Germinal center (tissue), 1 donor: ENCODE measurements around the gene GSS.

Experiments
- DNase-seq: peaks from one replicate; pipeline ENCODE4 v3.0.0; 2012; ENCODE audit warnings: mixed read lengths, low spot score

The GSS gene

GRCh38 chr20:34993941-34994508 lies 38.4 kb upstream of the GSS start:
- no peak for DNase-seq

- DNase-seq = no peak
Observed at GRCh38 chr20:34992751-34993417, 37.3 kb upstream of the GSS start.

DNA sequence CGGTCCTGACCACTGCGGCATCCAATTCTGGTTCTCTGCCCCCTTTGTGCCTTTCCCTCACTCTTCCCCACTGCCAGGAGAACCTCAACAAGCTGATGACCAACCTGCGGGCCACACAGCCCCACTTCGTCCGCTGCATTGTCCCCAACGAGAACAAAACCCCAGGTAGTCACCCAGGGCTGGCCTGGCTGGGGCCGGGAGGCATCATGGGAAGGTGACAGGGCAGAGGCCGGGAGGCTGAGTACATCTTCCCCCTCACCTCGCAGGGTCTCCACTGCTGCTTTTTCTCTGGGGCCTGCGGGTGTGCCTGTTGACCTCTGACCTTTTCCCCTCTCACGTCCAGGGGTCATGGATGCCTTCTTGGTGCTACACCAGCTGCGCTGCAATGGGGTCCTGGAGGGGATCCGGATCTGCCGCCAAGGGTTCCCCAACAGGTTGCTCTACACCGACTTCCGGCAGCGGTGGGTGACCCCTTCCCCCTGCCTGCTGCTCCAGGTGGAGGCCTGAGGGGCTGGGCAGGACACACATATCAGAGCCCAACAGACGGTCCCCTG lies 35.1 kb upstream of the GSS start:
- no peak for DNase-seq

DNA sequence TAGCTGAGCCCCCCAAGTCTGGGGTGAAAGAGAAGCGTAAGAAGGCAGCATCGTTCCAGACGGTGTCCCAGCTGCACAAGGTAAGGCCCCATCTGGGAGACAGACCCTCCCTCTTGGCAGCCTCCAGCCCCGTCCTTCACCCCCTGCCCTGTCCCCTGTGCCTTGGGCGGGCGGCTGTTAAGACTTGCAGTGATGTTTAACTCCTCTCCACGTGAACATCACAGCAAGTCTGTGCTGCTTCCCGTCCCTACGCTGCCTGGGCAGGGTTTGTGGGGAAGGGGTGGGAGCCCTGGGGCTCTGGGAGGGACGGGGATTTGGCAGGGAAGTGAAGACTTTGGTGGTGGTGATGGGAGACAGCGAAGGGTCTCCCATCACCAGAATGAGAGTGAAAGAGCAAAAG lies 34.6 kb upstream of the GSS start:
- DNase-seq = no peak

- no peak for DNase-seq
Observed at GRCh38 chr20:34989670-34990069, 34.1 kb upstream of the GSS start.

GRCh38 chr20:34989118-34989517 lies 33.5 kb upstream of the GSS start:
- DNase-seq = no peak

DNA sequence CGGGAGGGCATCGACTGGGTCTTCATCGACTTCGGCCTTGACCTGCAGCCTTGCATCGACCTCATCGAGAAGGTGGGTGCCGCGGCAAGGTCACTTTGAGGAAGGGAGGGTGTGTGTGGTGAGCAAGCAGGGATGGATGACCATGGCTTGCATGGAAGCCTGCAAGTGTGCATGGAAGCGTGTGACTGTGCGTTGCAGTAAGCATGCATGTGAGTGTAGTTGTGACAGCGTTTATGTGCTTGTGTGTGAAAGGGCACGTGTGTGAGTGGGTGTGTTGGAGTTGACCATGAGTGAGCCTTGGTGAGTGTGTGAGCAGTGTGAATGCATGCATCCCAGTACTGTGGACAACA lies 32.6 kb upstream of the GSS start:
- DNase-seq = no peak

- no peak for DNase-seq
Observed at GRCh38 chr20:34987288-34988190, 31.9 kb upstream of the GSS start.

- no peak for DNase-seq
Observed at GRCh38 chr20:34986311-34987287, 31.0 kb upstream of the GSS start.

DNA sequence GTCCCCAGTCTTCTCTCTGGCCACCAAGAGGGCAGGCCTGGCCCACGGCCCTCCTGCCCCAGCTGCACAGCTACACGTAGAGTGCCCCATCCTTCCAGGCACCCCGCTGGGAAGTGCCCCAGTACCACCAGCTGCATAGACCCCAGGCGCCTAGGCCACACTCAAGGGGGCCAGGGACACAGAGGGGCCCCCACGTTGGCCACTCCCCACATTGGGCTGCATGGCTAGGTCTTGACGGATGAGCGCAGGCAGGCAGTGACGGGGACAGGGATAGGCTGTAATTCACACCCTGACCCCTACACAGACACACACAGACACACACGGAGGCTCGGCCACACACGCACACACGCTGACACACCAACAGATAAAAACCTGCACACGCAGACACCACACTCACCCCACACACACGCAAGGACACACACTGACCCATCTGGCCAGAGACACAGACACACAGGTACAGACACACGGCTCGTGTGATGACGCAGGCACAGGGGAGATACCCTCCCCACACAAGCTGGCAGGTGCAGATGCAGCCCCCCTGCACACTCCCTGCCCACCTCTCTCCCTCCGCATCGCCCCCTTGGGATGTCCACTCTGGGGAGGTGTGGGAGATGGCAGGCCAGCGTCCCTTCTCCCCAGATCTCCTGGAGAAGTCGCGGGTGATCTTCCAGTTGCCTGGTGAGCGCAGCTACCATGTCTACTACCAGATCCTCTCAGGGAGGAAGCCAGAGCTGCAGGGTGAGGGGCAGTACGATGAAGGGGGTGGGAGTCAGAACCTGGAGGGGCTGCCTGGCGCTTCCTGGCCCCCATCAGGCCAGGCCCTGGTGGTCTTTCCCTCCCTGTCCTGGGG lies 30.1 kb upstream of the GSS start:
- DNase-seq = no peak

DNA sequence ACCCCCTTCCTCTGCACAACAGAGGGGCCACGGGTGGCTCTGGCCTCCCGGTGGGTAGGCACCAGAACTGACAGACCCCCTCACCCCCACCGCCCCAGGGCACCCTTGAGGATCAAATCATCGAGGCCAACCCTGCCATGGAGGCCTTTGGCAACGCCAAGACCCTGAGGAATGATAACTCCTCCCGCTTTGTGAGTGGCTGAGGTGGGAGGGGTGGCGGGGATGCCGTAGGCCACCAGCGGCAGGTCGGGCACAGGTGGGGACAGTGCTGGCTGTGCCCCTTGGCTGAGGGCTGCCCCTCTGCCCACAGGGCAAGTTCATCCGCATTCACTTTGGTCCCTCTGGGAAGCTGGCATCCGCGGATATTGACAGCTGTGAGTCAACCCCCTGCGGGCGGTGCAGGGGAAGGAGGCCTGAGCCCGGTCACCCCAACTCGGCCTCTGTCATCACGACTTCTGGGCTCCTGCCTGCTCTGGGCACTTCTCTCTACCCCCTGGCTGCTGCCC lies 29.2 kb upstream of the GSS start:
- no peak for DNase-seq

GRCh38 chr20:34983995-34984735 lies 28.6 kb upstream of the GSS start:
- no peak for DNase-seq

- no peak for DNase-seq
Observed at GRCh38 chr20:34983089-34983820, 27.6 kb upstream of the GSS start.

GRCh38 chr20:34982270-34983088 lies 26.9 kb upstream of the GSS start:
- no peak for DNase-seq

- no peak for DNase-seq
Observed at GRCh38 chr20:34980543-34981233, 25.1 kb upstream of the GSS start.

- peak; percentile 19 for DNase-seq
Observed at GRCh38 chr20:34979366-34980153, 24.0 kb upstream of the GSS start.
